SK-N-MC (cell line): ENCODE results near the gene HMX2.

Source experiments
- DNase-seq: peaks from one replicate; pipeline ENCODE4 v3.0.0-alpha.2; 2011; ENCODE audit warnings: low read depth, low spot score
- H3K27ac ChIP-seq: fragments of 200-600 bp; sonication (generic); 2 replicates; pipeline ENCODE4 v1.5.1; 2016; ENCODE audit warnings: mixed run types
- H3K36me3 ChIP-seq: fragments of 200-600 bp; sonication (generic); 2 replicates; pipeline ENCODE4 v1.6.1; 2017; ENCODE audit warnings: antibody characterized with exemption, low read length, mixed read lengths; ENCODE audit not compliant: insufficient read depth
- H3K4me3 ChIP-seq: fragments of 200-600 bp; sonication (generic); 2 replicates; pipeline ENCODE4 v1.5.1; 2016
- H3K9ac ChIP-seq: fragments of 200-600 bp; sonication (generic); 2 replicates; pipeline ENCODE4 v1.8.0; 2017; ENCODE audit warnings: mixed run types, mixed read lengths; ENCODE audit not compliant: insufficient read length
- H3K9me3 ChIP-seq: fragments of 200-600 bp; sonication (generic); 2 replicates; pipeline ENCODE4 v1.6.1; 2017; ENCODE audit warnings: low read depth, mild to moderate bottlenecking, antibody characterized with exemption, low read length, moderate library complexity, mixed read lengths
- EZH2 ChIP-seq: fragments of 200-600 bp; sonication (generic); IDR thresholded peaks from one replicate; pipeline ENCODE4 v1.6.1; 2017; ENCODE audit warnings: antibody characterized with exemption
- FOXP2 ChIP-seq: optimal IDR thresholded peaks from 2 replicates; pipeline ENCODE3; 2011; ENCODE audit warnings: mild to moderate bottlenecking, moderate library complexity; ENCODE audit not compliant: insufficient read depth; ENCODE audit errors: extremely low read length, control extremely low read depth
- POLR2AphosphoS5 ChIP-seq: IDR thresholded peaks from 2 replicates; pipeline ENCODE4 v1.6.1; 2012; ENCODE audit warnings: mild to moderate bottlenecking, low read depth, low read length, borderline replicate concordance

Gene HMX2

GRCh38 chr10:123148414-123149161, 652 bp downstream of the HMX2 start:
- Histone ChIP-seq H3K9ac (no peak overlapping the region), H3K36me3 (no peaks in the 10 kb centered on the region), H3K27ac (no peak overlapping the region), H3K4me3 (peak overlapping the region; percentile 42; the same call in 1 of the 2 replicates), H3K9me3 (no peaks in the 10 kb centered on the region)
- TF ChIP-seq EZH2: no peak
- no peak for TF ChIP-seq FOXP2
- no peak for TF ChIP-seq POLR2AphosphoS5
- DNase-seq: no peak

GRCh38 chr10:123149162-123149567, 1.2 kb downstream of the HMX2 start:
- TF ChIP-seq EZH2 (no peak), FOXP2 (no peak), POLR2AphosphoS5 (no peak)
- Histone ChIP-seq H3K4me3 (no peak overlapping the region), H3K9ac (no peak overlapping the region)

GRCh38 chr10:123149568-123150270, 1.8 kb downstream of the HMX2 start:
- no peak overlapping the region for H3K9ac ChIP-seq
- no peak overlapping the region for H3K27ac ChIP-seq
- DNase-seq: no peak
- H3K4me3 ChIP-seq: no peak overlapping the region
- no peak for TF ChIP-seq FOXP2
- no peak for TF ChIP-seq EZH2
- no peak for TF ChIP-seq POLR2AphosphoS5
- H3K9me3 ChIP-seq: no peaks in the 10 kb centered on the region
- no peaks in the 10 kb centered on the region for H3K36me3 ChIP-seq

More at GRCh38 chr10:123149162-123149567, 1.2 kb downstream of the HMX2 start:
- Histone ChIP-seq H3K36me3 (no peaks in the 10 kb centered on the region), H3K9me3 (no peaks in the 10 kb centered on the region), H3K27ac (no peak overlapping the region)
- DNase-seq: no peak

GRCh38 chr10:123150271-123150985, 2.5 kb downstream of the HMX2 start:
- Histone ChIP-seq H3K36me3 (peaks cover 3% of the 10 kb centered on the region; the same call in 1 of the 2 replicates), H3K27ac (no peak overlapping the region), H3K9me3 (no peaks in the 10 kb centered on the region), H3K9ac (no peak overlapping the region), H3K4me3 (no peak overlapping the region)
- no peak for TF ChIP-seq FOXP2
- no peak for TF ChIP-seq EZH2
- TF ChIP-seq POLR2AphosphoS5: no peak
- DNase-seq: no peak

GRCh38 chr10:123150986-123151736, 3.2 kb downstream of the HMX2 start:
- Histone ChIP-seq H3K36me3 (peaks cover 10% of the 10 kb centered on the region), H3K9me3 (no peaks in the 10 kb centered on the region), H3K27ac (no peak overlapping the region), H3K9ac (no peak overlapping the region), H3K4me3 (no peak overlapping the region)
- no peak for TF ChIP-seq FOXP2
- no peak for DNase-seq

- TF ChIP-seq POLR2AphosphoS5 (no peak), FOXP2 (no peak), EZH2 (no peak)
- Histone ChIP-seq H3K36me3 (peaks cover 14% of the 10 kb centered on the region), H3K4me3 (no peak overlapping the region), H3K9ac (no peak overlapping the region), H3K9me3 (no peaks in the 10 kb centered on the region), H3K27ac (no peak overlapping the region)
- DNase-seq: no peak
Observed at GRCh38 chr10:123151737-123152135, 3.8 kb downstream of the HMX2 start.

GRCh38 chr10:123153486-123154091, 5.7 kb downstream of the HMX2 start:
- H3K9ac ChIP-seq: no peak overlapping the region
- DNase-seq: no peak
- H3K27ac ChIP-seq: peak overlapping the region; percentile 5; the same call in 1 of the 2 replicates
- H3K9me3 ChIP-seq: no peaks in the 10 kb centered on the region
- peaks cover 33% of the 10 kb centered on the region for H3K36me3 ChIP-seq
- H3K4me3 ChIP-seq: no peak overlapping the region
- TF ChIP-seq FOXP2: no peak
- no peak for TF ChIP-seq EZH2
- TF ChIP-seq POLR2AphosphoS5: no peak
